Epidermal melanocyte (primary cell): Measurements from ENCODE around the gene WDFY4.

Experiments
- DNase-seq: peaks from one replicate; pipeline ENCODE4 v3.0.0; 2011; ENCODE audit warnings: low spot score; ENCODE audit not compliant: insufficient read length

The WDFY4 gene

DNA sequence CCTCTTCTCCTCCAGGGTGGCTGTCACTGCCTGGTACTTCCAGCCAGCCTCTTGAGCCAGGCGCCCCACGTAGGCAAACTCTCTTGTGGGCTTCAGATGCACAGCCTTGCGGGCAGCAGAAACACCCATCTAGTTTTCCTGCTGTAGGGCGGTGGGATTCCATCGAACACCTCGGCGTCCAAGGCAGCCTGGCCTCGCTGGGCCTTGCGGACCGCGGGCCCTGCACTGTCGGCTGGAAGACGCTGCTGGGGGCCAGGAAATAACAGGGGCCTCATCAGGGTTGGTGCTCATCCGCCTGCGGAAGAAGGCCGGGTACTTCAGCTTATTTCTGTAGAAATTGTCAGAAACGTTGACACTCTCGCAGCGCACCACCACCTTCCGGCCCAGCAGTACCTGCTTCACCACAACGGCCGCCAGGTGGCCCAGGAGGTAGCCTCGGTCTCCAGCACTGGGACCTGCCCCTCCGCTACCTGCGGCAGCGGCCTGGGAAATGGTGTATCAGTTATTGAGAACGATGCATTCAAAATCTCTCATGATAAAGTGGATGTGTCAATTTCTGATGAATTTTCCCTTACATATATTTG, 61.1 kb downstream of the WDFY4 start:
- no peak for DNase-seq

DNA sequence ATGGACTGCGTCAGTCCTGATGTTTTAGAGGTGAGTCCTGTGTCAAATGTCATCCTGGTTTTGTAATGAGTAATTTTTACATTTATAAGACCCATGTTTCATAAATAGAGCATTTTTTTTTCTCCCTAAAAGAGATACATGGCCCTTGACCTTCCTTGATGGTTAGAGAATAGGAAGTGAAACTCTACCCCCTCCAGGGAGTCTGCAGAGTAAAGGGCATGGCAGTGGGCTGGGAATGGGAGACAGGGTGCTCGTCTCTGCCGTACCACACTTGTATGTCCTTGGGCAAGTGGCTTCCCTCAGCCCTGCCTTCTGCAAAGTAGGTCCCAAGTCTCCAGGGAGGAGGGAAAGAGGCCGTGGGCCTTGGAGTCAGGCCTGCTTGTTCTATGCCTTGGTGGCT, 63.9 kb downstream of the WDFY4 start:
- no peak for DNase-seq

DNA sequence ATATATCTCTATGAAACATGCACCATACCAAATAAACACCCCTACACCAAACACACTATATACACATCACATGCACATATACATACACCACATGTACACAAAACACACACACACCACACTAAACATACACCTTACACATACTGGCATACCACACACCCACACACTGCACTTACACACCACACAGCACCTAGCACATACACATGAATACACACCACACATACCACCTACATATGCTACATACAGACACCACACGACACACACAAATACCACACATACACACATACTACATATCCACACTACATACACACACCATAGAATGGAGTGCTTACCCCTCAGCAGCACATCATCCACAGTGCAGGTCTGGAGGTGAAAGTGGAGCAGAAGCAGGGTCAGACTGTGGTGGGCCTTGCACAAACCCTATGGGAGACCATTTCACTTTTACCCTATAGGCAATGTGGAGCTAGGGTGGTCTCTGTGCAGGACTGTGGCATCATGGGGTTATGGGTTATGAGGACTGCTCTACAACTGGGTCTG, 64.6 kb downstream of the WDFY4 start:
- DNase-seq = no peak

DNA sequence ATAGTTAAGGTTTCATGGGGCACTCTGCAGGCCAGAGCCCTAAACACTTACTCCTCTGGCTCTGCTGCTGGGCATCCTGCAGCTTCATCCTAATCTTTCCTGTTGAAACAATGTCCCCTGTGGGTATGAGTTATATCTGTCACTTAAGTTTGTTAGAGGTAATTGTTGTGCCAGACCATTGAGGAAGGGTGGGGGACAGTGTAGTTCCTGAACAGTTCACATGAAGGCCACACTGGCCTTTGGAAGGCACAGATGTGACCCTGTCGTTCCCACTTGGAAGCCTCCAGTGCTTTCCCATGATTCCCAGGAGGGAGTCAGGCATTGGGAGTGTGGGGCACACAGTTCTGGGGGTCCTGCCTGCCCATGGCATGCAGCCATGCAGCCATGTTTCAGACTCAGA, 65.3 kb downstream of the WDFY4 start:
- DNase-seq = no peak

DNA sequence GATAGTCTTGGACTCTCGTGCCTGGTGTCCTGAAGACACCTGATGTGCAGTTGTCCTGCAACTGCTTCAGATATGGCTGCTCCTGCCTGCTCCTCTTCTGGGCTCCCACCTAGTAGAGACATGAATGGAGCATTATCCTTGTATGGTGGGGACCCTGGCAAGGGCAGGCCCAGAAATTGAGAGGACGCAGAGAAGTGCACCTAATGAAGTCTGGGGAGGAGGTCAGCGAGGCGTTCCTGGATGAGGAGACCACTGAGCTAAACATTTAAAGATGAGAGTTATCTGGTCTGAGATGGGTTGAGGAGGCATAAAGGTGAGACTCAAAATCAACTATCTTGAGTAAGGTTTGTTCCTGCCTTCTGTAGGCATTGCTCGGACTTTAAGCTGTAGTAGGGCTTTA, 66.3 kb downstream of the WDFY4 start:
- no peak for DNase-seq

DNA sequence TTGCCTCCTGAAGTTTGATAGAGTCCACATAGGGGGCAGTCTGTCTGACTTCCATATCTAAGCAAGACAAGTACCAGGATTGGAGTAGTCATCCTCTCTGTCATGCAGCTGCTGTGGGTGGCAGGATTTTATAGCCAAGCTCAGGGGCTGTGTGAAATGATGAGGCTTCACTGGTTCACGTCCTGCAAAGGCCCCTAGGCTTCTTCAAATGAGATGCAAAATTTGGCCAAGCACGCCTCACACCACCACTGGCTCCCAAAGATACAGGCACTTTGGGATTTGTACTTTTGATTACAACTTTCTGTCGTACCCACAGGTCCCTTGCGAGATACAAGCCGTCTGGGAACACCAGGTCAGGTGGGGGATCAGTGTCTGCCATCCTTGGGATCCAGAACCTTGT, 67.1 kb downstream of the WDFY4 start:
- no peak for DNase-seq

DNA sequence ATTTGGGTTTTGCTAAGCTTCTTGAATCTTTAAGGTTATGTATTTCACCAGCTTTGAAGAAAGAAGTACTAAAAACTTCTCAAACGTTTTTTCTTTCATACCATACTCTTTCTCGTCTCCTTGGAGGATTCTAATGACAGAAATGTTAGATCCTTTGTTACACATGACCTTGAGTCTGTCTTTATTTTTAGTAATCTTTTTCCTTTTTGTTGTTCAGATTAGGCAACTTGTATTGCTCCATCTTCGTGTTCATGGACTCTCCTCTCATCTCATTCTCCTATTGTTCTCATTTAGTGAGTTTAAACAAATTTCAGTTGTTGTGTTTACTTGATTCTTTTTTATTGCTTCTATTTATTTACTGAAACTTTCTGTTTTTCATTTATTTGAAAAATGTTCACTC, 73.7 kb downstream of the WDFY4 start:
- DNase-seq = no peak

DNA sequence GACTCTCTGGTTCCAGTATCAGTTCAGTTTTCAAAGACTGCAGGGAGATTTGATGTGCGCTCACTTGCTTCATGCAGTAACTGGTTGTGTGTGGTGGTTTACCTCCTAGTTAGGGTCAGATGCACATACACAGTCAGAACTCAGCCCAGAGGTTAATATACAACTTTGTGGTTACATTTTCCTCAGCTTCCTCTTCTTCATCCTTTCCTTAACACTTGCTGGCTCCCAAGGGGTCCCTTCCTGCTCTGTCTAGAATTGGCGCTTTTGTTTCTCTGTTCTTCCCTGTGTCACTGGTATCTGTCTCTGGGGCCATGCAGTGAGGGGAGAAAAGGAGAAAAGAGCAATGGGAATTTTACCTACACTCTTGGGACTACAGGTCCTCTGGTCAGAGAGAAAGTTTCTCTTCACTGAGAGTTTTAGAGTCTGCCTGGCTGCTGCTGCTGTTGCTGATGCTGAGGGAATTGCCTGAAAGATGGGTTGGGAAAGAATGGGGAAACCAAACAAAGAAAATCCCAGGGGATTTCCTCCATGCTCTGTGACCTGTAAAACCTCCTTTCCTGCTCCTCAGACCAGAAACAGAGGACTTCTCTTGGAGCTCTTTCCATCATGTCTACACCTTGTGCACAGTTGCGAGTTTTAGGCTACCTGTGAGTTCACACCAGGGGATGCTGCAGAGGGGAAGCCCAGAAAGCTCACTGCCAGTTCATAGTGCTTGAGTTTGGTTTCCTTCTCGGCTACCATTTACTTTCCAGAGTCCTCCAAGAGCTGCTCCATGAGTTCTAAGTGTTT, 74.6 kb downstream of the WDFY4 start:
- DNase-seq = no peak

DNA sequence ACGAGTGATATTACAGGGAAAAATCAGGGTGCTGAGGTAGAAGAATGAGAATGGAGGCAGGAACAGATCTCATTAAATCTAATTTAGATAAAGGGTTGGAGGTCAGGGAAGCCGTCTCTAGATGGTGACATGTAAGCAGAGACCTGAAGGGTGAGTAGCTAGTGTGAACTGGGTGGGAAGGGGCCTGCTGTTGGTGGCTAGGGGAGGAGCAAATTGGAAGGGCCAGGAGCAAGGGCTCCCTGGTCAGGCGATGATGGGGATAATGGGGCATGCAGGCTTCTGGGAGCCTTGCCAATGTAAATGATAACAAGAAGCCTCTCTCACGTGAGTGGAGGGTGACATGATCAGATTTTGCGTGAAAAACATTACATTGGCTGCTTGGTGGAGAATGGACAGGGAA, 76.3 kb downstream of the WDFY4 start:
- no peak for DNase-seq

DNA sequence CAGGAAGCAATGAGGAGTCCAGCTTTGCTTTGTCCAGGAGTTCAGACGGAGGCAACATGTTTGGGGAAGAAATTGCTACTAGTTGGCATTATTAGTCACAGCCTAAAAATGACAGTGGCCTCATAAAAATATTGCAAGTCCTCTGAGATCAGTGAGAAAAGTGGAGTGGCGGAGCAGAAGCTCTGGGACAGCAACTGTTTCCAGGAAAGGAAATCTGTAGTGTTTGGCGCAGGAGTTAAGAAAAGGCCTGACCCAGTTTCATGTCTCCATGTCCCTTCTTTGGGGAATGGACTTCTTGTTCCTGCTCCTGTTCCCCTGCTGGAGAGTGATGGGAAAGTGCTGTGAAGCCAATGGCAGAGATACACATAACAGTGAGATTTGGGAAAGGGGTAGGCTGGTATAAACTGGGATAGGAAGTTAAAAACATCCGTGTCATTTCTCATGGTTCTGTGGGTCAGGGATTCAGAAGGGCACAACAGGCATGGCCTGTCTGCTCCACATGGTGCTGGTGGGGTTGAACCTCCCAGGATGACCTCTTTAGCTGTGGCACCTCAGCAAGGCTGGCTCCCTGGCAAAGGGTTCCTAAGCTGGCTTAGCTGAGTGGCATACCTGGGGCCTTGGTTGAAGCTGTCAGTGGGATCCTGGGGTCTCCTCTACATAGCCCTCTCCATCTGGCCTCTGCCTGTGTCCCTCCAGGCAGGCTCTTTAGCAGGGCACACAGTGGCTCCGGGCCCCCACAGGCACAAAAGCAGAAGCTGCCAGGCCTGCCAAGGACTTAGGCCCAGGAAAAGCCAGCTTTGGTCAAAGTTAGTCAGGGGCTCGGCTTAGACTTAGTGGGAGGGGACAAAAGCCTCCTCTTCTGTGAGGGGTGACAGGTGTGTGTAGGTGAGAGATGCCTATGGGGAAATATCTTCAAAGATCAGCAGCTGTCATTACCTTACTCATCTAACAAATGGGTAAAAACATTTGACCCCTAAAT, 77.7 kb downstream of the WDFY4 start:
- no peak for DNase-seq

DNA sequence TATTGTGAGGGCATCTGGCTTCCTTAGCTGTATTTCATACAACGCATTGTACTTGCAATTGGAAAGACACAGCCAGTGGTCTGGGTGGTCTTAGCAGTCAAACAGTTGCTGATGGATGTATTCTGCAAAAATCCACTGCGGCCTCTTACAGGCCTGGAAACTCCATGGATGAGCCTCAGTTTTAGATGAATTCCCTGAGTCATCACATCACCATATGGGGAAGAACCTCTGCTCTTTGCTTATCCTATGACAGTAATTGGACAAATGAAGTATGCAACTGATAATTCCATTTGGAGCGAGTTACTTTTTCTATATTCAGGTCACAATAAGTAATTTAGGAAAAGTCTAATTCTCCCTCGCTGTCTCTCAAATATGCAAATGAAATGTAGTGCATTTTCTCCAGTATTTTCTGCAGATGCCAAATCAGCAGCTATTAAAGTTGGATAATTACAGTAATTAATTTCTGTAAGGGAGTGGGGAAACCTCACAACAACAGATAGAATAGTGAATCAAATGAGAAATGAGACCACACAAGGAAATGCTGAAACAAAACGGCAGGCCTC, 78.8 kb downstream of the WDFY4 start:
- no peak for DNase-seq

DNA sequence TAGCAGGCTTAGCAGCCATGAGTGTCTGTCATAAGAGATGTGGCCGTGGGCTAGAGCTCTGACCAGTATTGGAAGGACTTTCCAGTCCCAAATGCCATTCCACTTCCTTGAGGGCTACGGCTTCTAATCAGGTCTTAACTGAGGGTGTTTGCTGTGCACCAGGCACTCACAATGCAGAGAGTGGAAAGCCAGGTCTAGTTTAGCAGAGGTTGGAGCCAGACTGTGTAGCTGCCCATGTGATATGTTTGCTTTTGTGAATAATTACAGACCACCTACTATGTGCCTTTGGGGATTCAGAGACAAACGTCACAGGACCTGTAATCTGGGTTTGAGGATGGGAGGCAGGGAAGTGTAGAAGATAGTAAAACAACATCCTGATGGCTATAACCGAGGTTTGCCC, 79.8 kb downstream of the WDFY4 start:
- DNase-seq = no peak

DNA sequence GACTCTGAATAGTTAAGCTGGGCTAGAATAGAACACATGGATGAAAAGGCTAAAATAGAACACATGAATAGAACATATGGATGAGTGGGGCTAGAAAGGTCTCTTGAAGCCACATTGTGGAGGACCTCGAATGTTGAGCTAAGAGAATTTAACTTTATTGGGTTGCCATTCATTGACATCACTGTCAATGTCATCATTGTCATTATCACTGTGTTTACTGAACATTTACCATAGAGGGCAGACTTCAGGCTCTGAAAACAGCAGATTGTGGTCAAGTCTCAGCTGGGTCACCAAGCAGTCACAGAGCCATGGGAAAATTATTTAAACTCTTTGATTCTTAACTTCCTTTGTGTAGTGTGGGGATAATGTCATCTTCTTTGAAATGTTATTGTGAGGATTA, 80.4 kb downstream of the WDFY4 start:
- DNase-seq = no peak

DNA sequence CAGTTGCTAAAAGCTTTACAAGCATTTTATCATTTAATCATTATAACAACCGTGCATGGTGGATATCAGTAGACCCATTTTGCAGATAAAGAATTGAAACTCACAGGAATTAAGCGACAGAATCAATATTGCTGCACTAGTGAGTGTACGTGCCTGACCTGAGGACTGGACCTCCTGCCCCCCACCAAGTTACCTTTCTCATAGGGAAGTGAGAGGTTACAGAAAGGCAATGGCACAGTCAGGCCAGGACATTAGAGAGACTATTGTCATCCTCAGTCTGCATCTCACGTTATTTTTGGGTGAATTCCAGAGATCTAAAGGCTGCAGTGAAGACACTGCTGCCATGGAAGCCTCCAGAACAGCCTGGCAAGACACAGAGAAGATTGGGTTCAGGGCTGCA, 80.9 kb downstream of the WDFY4 start:
- no peak for DNase-seq

DNA sequence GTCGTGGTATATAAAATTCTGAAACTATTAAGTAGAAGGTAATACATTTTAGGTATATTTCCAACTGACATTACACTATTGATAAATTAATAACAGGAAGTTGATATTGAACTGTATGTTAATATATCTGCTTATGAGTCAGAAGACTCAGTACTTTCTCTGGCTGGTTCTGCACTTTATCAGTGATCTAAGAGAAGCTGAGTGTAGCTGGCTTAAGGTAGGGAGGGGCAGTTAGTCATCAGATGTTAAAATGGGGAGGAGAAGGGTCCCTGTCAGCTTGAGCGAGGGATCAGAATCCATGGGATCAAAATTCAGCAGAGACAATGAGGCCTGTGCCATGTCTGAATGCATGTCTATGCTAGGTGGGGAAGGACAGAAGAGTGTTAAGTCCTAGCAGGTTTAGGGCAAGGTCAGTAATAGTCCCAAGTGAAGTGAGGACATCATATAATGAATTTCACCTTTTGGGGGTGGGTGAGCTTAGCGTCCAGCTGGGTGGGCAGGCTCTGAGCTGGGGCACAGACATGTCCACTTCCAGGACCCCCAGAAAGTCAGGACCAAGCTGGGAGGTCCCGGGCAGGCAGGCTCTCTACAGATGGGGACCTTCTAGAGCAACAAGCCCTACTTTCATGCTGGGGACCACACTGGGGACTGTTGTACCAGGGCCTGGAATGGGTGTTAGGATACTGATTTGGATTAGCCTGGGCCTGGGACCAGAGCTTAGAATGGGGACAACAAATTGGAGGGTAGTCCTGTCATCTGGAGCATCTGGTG, 82.9 kb downstream of the WDFY4 start:
- DNase-seq = no peak

DNA sequence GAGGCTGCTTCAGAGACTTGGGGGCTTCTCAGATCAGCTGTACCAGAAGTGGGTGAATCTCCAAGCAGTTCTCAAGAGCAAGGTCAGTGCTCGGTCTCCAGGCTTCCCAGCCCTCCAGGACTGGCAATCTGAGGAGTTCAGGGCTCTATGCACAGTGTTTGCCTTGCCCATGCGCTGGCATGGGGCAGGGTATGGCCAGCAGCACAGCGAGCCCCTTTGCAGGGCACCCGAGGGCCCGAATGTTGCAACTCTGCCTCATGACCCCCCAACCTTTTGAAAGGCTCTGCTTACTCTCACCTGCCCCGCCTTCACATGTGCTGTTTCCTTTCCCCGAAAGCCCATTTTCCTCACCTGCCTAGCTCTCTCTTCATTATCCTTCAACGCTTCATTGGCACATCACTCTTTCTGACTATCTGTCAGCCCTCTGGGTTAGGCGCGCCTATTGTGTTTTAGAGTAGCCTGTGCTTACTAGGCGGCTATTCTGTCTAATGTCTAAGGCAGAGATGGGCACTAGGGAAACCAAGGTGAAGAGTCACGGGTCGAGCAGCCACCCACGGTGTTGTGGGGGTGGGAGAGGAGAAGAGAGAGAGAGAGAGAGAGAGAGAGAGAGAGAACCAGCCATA, 83.6 kb downstream of the WDFY4 start:
- DNase-seq = no peak

DNA sequence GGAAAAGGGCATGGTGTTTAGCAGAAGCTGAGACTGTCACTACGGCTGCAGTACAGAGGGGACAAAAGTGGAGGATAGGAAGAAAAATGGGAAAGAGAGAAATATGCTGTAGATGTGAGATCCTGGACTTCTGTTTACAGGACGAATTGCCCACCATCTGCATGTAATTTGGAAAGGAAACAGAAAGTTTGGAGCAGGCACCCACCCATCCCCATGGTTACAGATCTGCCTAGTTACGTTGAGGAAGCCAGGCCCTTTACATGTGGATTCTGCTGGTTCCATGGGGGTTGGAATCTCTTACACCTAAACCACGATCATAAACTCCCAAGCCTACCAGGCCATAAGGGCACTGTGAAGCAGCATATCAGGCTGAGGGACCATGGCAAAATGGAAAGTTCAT, 84.3 kb downstream of the WDFY4 start:
- DNase-seq = no peak

DNA sequence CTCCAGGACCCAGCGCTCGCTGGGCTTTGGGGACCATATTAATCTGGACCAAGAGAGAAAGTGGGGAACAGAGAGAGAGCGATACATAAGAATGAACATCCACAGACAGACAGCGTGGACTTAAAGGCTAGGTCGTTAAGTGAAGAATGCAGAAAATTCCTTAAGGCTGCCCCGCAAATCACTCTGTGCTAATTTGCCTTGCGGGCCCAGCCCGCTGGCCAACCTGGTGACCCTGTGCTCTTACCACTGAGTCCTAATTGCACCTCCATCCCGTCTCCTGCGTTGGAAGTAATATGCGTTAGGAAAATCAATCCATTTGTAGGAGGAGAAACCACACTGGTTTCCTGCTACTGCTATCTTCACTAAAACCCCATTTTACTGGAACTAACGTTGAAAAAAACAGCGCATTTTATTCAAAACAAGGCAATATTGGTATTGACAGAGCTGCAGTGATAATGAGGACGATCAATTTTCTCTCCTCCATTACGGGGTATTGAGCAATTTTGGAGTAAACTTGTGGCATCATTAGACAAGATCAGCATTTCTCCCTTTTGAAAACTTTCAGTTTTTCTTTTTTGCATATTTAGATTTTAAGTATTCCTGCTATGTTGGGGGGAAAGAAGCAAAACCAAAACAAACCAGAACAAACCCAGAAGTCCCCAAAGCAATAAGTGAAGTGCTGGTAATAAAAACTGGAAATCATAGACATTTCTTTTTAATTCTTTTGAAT, 85.2 kb downstream of the WDFY4 start:
- no peak for DNase-seq

DNA sequence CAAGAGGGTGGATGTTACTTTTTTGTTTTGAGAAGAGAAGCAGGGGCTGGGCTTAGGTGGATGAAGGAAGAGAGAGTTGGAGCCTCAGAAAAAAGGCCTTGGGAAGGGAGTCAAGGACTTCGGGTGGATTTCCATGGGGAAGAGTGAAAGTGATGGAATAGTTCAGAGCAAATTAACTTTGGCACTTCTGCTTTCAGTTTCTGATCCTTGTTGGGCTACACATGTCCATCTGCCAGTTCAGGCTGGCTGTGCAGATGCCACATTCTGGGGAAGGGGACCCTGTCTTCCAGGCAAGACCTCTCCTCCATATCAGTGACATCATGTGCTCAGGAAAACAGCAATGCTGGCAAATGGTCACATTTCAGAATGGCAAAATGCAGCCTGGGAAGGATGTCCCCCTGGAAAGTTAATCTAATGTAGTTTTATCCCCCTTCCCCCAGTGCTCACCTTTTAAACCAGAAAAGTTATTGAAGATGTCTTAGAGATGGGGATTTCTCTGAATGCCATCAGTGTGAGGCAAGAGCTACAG, 86.0 kb downstream of the WDFY4 start:
- DNase-seq = no peak
